ENCODE measurements around the gene PTPRCAP.

The PTPRCAP gene

GRCh38 chr11:67438158-67438902, 848 bp upstream of the PTPRCAP start:
- TF ChIP-seq CTCF (conservative IDR thresholded peaks at IDR 0.05; ENCODE audit: low read depth, low read length): no peak
- no peak for DNase-seq (ENCODE audit: low read depth)

GRCh38 chr11:67437809-67438157, 301 bp upstream of the PTPRCAP start:
- DNase-seq (ENCODE audit: low read depth): no peak
- no peak overlapping the region for H3K4me3 ChIP-seq (ENCODE audit: low read depth, low read length)
- TF ChIP-seq CTCF (conservative IDR thresholded peaks at IDR 0.05; ENCODE audit: low read depth, low read length): no peak

More at GRCh38 chr11:67438158-67438902, 848 bp upstream of the PTPRCAP start:
- no peak overlapping the region for H3K4me3 ChIP-seq (ENCODE audit: low read depth, low read length)

- no peak overlapping the region for H3K4me3 ChIP-seq (ENCODE audit: low read depth, low read length)
- TF ChIP-seq CTCF (conservative IDR thresholded peaks at IDR 0.05; ENCODE audit: low read depth, low read length): no peak
- DNase-seq (ENCODE audit: low read depth): no peak
Measured at GRCh38 chr11:67436459-67437081, 912 bp downstream of the PTPRCAP start.

GRCh38 chr11:67435727-67436458, 1.6 kb downstream of the PTPRCAP start:
- no peak for DNase-seq (ENCODE audit: low read depth)
- H3K4me3 ChIP-seq (ENCODE audit: low read depth, low read length): no peak overlapping the region
- TF ChIP-seq CTCF (conservative IDR thresholded peaks at IDR 0.05; ENCODE audit: low read depth, low read length): no peak

- TF ChIP-seq CTCF (conservative IDR thresholded peaks at IDR 0.05; ENCODE audit: low read depth, low read length): no peak
- no peak for DNase-seq (ENCODE audit: low read depth)
- no peak overlapping the region for H3K4me3 ChIP-seq (ENCODE audit: low read depth, low read length)
Measured at GRCh38 chr11:67435031-67435726, 2.3 kb downstream of the PTPRCAP start.

GRCh38 chr11:67434395-67434881, 3.0 kb downstream of the PTPRCAP start:
- no peak for DNase-seq (ENCODE audit: low read depth)
- no peak overlapping the region for H3K4me3 ChIP-seq (ENCODE audit: low read depth, low read length)
- no peak for TF ChIP-seq CTCF (conservative IDR thresholded peaks at IDR 0.05; ENCODE audit: low read depth, low read length)
